Left renal cortex interstitium (tissue), 4 donors: ENCODE measurements around the gene PXMP2. TPM values are rescaled to one million over a fixed set of nuclear protein-coding genes. Genes with fewer than 3 reads are reported as not detected.

Experiments
- DNase-seq, 4 donors: peaks; one replicate each; pipeline ENCODE4 v3.0.0-alpha.2; 2013; ENCODE audit warnings: low read depth in 4 of 4, low spot score in 2 of 4, missing footprints in 1 of 4
- polyA plus RNA-seq, 4 donors: library from polyadenylated mRNA; unstranded; fragments of 120-200 nt; gene quantifications; one replicate each; pipeline ENCODE4 v1.2.1, GENCODE V29; 2013; ENCODE audit not compliant: insufficient read length in 4 of 4

PXMP2 gene
- polyA plus RNA-seq, 4 donors, result 56.6 to 72.3 (median 59.0) TPM

GRCh38 chr12:132659146-132659545 lies 28.2 kb upstream of the PXMP2 start:
- no peak for DNase-seq

GRCh38 chr12:132660052-132660451 lies 27.3 kb upstream of the PXMP2 start:
- DNase-seq, result no peak

DNA sequence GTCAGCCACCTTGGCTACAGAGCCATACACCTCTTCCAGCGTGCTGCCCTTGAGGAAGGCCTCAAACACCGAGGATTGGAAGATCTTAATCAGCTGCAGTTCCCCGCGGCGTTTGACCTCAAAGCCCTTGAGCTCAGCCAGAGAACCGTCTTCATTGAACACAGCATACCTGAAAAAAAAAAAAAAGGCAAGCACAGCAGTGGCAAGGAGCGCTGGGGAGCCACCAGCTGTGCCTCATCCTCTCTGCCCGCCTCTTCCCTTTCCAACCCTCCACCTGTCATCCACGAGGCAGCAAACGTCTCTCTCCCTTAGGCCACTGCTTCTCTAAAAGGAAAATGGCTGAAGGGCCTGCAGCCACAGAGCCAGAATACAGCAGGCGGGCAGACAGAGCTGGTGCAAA lies 26.4 kb upstream of the PXMP2 start:
- no peak for DNase-seq

GRCh38 chr12:132661972-132662371 lies 25.4 kb upstream of the PXMP2 start:
- no peak for DNase-seq

GRCh38 chr12:132662901-132663755 lies 24.3 kb upstream of the PXMP2 start:
- no peak for DNase-seq

GRCh38 chr12:132664206-132665148 lies 22.9 kb upstream of the PXMP2 start:
- DNase-seq, result no peak

DNA sequence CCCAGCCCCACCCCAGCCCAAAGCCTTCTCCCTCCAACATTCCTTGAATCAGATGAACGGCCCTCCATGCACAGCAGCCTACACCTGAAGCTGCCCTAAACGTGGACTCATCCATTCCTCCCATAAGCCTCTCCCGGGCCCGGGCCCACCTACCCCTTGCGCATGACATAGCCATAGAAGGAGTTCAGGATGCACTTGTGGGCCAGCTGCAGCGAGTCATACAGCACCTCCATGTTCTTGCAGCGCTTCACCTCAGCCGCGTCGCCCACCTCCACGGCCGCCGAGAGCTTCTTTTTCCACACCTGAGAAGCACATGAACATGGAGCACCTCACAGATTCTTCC lies 22.3 kb upstream of the PXMP2 start:
- DNase-seq, result no peak

GRCh38 chr12:132665794-132666193 lies 21.6 kb upstream of the PXMP2 start:
- DNase-seq, result no peak

- DNase-seq, result no peak
Measured at GRCh38 chr12:132668191-132669088, 18.9 kb upstream of the PXMP2 start.

GRCh38 chr12:132669166-132669879 lies 18.1 kb upstream of the PXMP2 start:
- DNase-seq, result no peak

DNA sequence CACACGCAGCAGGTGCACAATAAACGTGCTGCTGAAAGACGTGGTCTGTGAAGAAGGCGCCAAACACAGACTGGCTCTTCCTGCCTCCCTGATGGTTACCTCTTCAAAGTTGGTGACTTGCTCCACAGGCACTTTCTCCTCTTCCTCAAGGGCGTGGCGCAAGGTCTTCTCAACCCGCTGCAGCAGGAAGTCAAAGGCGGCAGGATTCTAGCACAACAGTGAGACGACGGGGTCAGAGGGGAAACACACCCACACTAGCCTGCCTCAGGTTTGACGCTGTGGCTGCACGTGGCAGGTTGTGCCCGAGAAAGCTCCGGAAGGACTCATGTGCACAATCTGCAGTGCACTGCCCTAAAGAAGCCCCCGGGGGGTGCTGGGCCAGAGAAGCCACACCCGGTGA lies 15.3 kb upstream of the PXMP2 start:
- no peak for DNase-seq

GRCh38 chr12:132672678-132673077 lies 14.7 kb upstream of the PXMP2 start:
- DNase-seq, result no peak

- DNase-seq, result no peak
Measured at GRCh38 chr12:132673288-132674179, 13.9 kb upstream of the PXMP2 start.

- DNase-seq, result no peak
Measured at GRCh38 chr12:132674561-132674960, 12.8 kb upstream of the PXMP2 start.

GRCh38 chr12:132675757-132676432 lies 11.5 kb upstream of the PXMP2 start:
- no peak for DNase-seq

- DNase-seq, result no peak
Measured at GRCh38 chr12:132677492-132677891, 9.9 kb upstream of the PXMP2 start.

GRCh38 chr12:132685400-132685799 lies 2.0 kb upstream of the PXMP2 start:
- no peak for DNase-seq

DNA sequence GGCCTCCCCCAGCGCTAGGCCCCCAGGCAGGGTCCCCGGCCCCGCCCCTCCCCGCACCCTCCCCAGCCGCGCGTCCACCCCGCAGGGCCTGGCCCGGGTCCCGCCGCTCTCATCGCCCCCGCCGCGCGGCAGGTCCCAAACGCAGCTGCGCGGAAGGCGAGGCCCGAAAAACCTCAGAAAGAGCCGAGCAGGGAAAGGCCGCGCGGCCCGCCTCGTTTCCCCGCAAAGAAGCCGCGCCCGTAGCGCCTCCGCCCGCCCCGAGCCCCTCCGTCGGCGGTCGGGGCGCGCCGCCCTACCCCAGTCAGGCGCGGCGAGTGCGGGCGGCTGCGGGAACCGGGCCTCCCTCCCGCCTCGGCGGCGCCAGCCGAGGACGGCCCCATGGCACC lies 569 bp upstream of the PXMP2 start:
- no peak for DNase-seq
